OCI-LY1 (cell line): ENCODE data around the gene RNF111.
"Not testable (repeated sequence)": the region's sequence is repeated elsewhere in the genome, so short reads cannot be mapped to it uniquely, and the experiment has no call there.

Experiments
- H2AFZ ChIP-seq: fragments of 200-600 bp; sonication (generic), shearing (Covaris generic); 2 replicates; pipeline ENCODE4 v1.6.0; 2014; ENCODE audit warnings: antibody characterized with exemption, mild to moderate bottlenecking, low read length
- H3F3A ChIP-seq: fragments of 200-600 bp; sonication (generic), shearing (Covaris generic); 2 replicates; pipeline ENCODE4 v1.6.0; 2014; ENCODE audit warnings: mild to moderate bottlenecking, antibody characterized with exemption, low read length, moderate library complexity; ENCODE audit not compliant: insufficient read depth
- H3K27ac ChIP-seq: fragments of 200-600 bp; sonication (generic); 2 replicates; pipeline ENCODE4 v1.5.1; 2014; ENCODE audit warnings: low read length, mixed run types, mild to moderate bottlenecking, low read depth; ENCODE audit not compliant: poor library complexity, severe bottlenecking
- H3K27me3 ChIP-seq: fragments of 200-600 bp; sonication (generic); 2 replicates; pipeline ENCODE4 v1.6.0; 2014; ENCODE audit warnings: antibody characterized with exemption, mild to moderate bottlenecking, low read length, moderate library complexity; ENCODE audit not compliant: insufficient read depth
- H3K36me3 ChIP-seq: fragments of 200-600 bp; sonication (generic); 2 replicates; pipeline ENCODE4 v1.6.1; 2014; ENCODE audit warnings: mild to moderate bottlenecking, antibody characterized with exemption, low read length, moderate library complexity, mixed read lengths; ENCODE audit not compliant: insufficient read depth
- H3K4me1 ChIP-seq: fragments of 200-600 bp; sonication (generic); 2 replicates; pipeline ENCODE4 v1.5.1; 2014; ENCODE audit warnings: mild to moderate bottlenecking, low read length, moderate library complexity; ENCODE audit not compliant: insufficient read depth, severe bottlenecking
- H3K4me2 ChIP-seq: fragments of 200-600 bp; sonication (generic), shearing (Covaris generic); 2 replicates; pipeline ENCODE4 v1.6.1; 2014; ENCODE audit warnings: low read length
- H3K4me3 ChIP-seq: fragments of 200-600 bp; sonication (generic); 2 replicates; pipeline ENCODE4 v1.5.1; 2014; ENCODE audit warnings: low read length, low read depth, mild to moderate bottlenecking, mixed read lengths; ENCODE audit not compliant: poor library complexity, severe bottlenecking
- H3K79me2 ChIP-seq: fragments of 200-600 bp; shearing (Covaris generic); 2 replicates; pipeline ENCODE4 v1.6.1; 2016; ENCODE audit warnings: mixed run types, low read length, mixed read lengths; ENCODE audit not compliant: insufficient read depth
- H3K9ac ChIP-seq: fragments of 200-600 bp; sonication (generic), shearing (Covaris generic); 2 replicates; pipeline ENCODE4 v1.6.1; 2014; ENCODE audit warnings: mild to moderate bottlenecking, low read length, mixed read lengths
- H3K9me2 ChIP-seq: fragments of 200-600 bp; sonication (generic), shearing (Covaris generic); 2 replicates; pipeline ENCODE4 v1.6.1; 2014; ENCODE audit warnings: low read depth, mild to moderate bottlenecking, low read length, mixed read lengths
- H3K9me3 ChIP-seq: fragments of 200-600 bp; shearing (Covaris generic); 2 replicates; pipeline ENCODE4 v1.6.1; 2014; ENCODE audit warnings: low read length, mixed read lengths
- H4K20me1 ChIP-seq: fragments of 200-600 bp; sonication (generic), shearing (Covaris generic); 2 replicates; pipeline ENCODE4 v1.6.0; 2016; ENCODE audit warnings: mild to moderate bottlenecking, low read length; ENCODE audit not compliant: insufficient read depth
- CTCF ChIP-seq: fragments of 200-600 bp; sonication (generic), shearing (Covaris generic); IDR thresholded peaks from 2 replicates; pipeline ENCODE4 v1.5.1; 2017; ENCODE audit warnings: mild to moderate bottlenecking, antibody characterized with exemption, low read length, moderate library complexity, mixed read lengths
- EZH2 ChIP-seq: fragments of 200-600 bp; sonication (generic), shearing (Covaris generic); IDR thresholded peaks from 2 replicates; pipeline ENCODE4 v1.8.0; 2017; ENCODE audit warnings: borderline replicate concordance, mixed run types, mild to moderate bottlenecking, antibody characterized with exemption, low read length, moderate library complexity, mixed read lengths

The RNF111 gene

GRCh38 chr15:58994906-58995453 lies 7.5 kb downstream of the RNF111 start:
- peaks cover 90% of the 10 kb centered on the region for H3K79me2 ChIP-seq
- H3K27ac ChIP-seq = no peak overlapping the region
- H3K4me1 ChIP-seq = peaks cover 25% of the 10 kb centered on the region
- H3K4me3 ChIP-seq = no peak overlapping the region
- H3K9me2 ChIP-seq = no peaks in the 10 kb centered on the region
- H3K27me3 ChIP-seq = no peaks in the 10 kb centered on the region
- no peaks in the 10 kb centered on the region for H3K9me3 ChIP-seq
- no peak overlapping the region for H2AFZ ChIP-seq
- H3K9ac ChIP-seq = no peak overlapping the region
- H4K20me1 ChIP-seq = no peaks in the 10 kb centered on the region
- H3F3A ChIP-seq = no peaks in the 10 kb centered on the region
- peaks cover 32% of the 10 kb centered on the region for H3K36me3 ChIP-seq
- TF ChIP-seq CTCF = no peak
- no peak for TF ChIP-seq EZH2
- H3K4me2 ChIP-seq = no peak overlapping the region

DNA sequence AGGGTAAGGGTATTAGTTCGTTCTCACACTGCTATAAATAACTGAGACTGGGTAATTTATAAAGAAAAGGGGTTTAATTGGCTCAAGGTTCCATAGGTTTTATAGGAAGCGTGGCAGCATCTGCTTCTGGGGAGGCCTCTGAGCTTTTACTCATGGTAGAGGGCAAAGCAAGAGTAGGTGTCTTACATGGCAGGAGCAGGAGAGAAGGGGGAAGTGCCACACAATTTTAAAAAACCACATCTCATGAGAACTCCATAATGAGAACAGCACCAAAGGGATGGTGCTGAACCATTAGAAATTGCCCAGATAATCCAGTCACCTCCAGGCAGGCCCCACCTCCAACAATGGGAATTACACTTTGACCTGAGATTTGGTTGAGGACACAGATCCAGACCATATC lies 12.2 kb downstream of the RNF111 start:
- no peak overlapping the region for H3K4me3 ChIP-seq
- H3K27ac ChIP-seq = no peak overlapping the region
- H3K36me3 ChIP-seq = peaks cover 25% of the 10 kb centered on the region
- H3K9ac ChIP-seq = no peak overlapping the region
- H3K9me2 ChIP-seq = no peaks in the 10 kb centered on the region
- no peak overlapping the region for H3K4me2 ChIP-seq
- peaks cover 32% of the 10 kb centered on the region for H3K4me1 ChIP-seq
- H3K9me3 ChIP-seq = no peaks in the 10 kb centered on the region
- H3K79me2 ChIP-seq = peaks cover 87% of the 10 kb centered on the region
- H4K20me1 ChIP-seq = no peaks in the 10 kb centered on the region
- H3F3A ChIP-seq = no peaks in the 10 kb centered on the region
- H2AFZ ChIP-seq = no peak overlapping the region
- TF ChIP-seq CTCF (no peak), EZH2 (no peak)
- H3K27me3 ChIP-seq = no peaks in the 10 kb centered on the region

DNA sequence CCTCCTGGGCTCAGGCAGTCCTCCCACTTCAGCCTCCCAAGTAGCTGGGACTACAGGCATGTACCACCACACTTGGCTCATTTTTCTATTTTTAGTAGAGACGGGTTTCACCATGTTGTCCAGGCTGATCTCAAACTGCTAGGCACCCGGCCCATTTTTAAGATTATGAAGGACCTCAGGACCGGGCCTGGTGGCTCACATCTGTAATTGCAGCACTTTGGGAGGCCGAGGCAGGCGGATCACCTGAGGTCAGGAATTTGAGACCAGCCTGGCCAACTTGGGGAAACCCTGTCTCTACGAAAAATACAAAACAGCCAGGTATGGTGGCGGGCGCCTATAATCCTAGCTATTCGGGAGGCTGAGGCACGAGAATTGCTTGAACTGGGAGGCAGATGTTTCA lies 12.8 kb downstream of the RNF111 start:
- not testable (repeated sequence) for H3K4me2 ChIP-seq, H2AFZ ChIP-seq, H3K4me3 ChIP-seq, H3K9me2 ChIP-seq, H4K20me1 ChIP-seq, H3F3A ChIP-seq, H3K9me3 ChIP-seq, H3K27ac ChIP-seq, H3K27me3 ChIP-seq, H3K9ac ChIP-seq
- peaks cover 28% of the 10 kb centered on the region for H3K36me3 ChIP-seq
- H3K4me1 ChIP-seq = peaks cover 32% of the 10 kb centered on the region
- peaks cover 84% of the 10 kb centered on the region for H3K79me2 ChIP-seq

- H3K27me3 ChIP-seq = no peaks in the 10 kb centered on the region
- peaks cover 32% of the 10 kb centered on the region for H3K4me1 ChIP-seq
- H3K9me2 ChIP-seq = no peaks in the 10 kb centered on the region
- peaks cover 84% of the 10 kb centered on the region for H3K79me2 ChIP-seq
- H4K20me1 ChIP-seq = no peaks in the 10 kb centered on the region
- no peak overlapping the region for H3K4me2 ChIP-seq
- TF ChIP-seq EZH2 (no peak), CTCF (no peak)
- H3F3A ChIP-seq = no peaks in the 10 kb centered on the region
- no peaks in the 10 kb centered on the region for H3K9me3 ChIP-seq
- no peak overlapping the region for H3K4me3 ChIP-seq
- H3K36me3 ChIP-seq = peaks cover 42% of the 10 kb centered on the region
- H3K27ac ChIP-seq = no peak overlapping the region
- no peak overlapping the region for H3K9ac ChIP-seq
- H2AFZ ChIP-seq = no peak overlapping the region
Observed at GRCh38 chr15:59001946-59002345, 14.5 kb downstream of the RNF111 start.
